Hepatocyte (in vitro differentiated cells): ENCODE data around the gene OSBPL6. TPM values are rescaled to one million over a fixed set of nuclear protein-coding genes. Genes with fewer than 3 reads are reported as not detected.

Experiments
- DNase-seq: peaks from one replicate; pipeline ENCODE4 v3.0.0-alpha.2; 2016; ENCODE audit warnings: low spot score
- H2AFZ ChIP-seq: fragments of 200-600 bp; sonication (generic); 2 replicates; pipeline ENCODE4 v1.6.0; 2016; ENCODE audit warnings: antibody characterized with exemption, mild to moderate bottlenecking
- H3K27ac ChIP-seq: fragments of 200-600 bp; sonication (generic); 2 replicates; pipeline ENCODE4 v1.5.1; 2016; ENCODE audit warnings: mild to moderate bottlenecking
- H3K27me3 ChIP-seq: fragments of 200-600 bp; sonication (generic); 2 replicates; pipeline ENCODE4 v1.6.1; 2016
- H3K36me3 ChIP-seq: fragments of 200-600 bp; sonication (generic); replicated peaks from 2 replicates; pipeline ENCODE4 v1.5.1; 2016; ENCODE audit warnings: low read depth; ENCODE audit not compliant: insufficient read depth
- H3K4me1 ChIP-seq: fragments of 200-600 bp; sonication (generic); 2 replicates; pipeline ENCODE4 v1.5.1; 2016; ENCODE audit warnings: mild to moderate bottlenecking, moderate library complexity; ENCODE audit not compliant: insufficient read depth
- H3K4me2 ChIP-seq: fragments of 200-600 bp; sonication (generic); 2 replicates; pipeline ENCODE4 v1.6.0; 2016
- H3K4me3 ChIP-seq: fragments of 200-600 bp; sonication (generic); 2 replicates; pipeline ENCODE4 v1.5.1; 2016; ENCODE audit warnings: mild to moderate bottlenecking
- H3K79me2 ChIP-seq: fragments of 200-600 bp; sonication (generic); 2 replicates; pipeline ENCODE4 v1.6.0; 2017; ENCODE audit warnings: mild to moderate bottlenecking
- H3K9me2 ChIP-seq: fragments of 200-600 bp; sonication (generic); replicated peaks from 2 replicates; pipeline ENCODE4 v1.6.0; 2017; ENCODE audit warnings: mild to moderate bottlenecking; ENCODE audit not compliant: insufficient read depth
- H3K9me3 ChIP-seq: fragments of 200-600 bp; sonication (generic); 2 replicates; pipeline ENCODE4 v1.5.1; 2016; ENCODE audit warnings: low read depth, mild to moderate bottlenecking
- H4K20me1 ChIP-seq: fragments of 200-600 bp; sonication (generic); 2 replicates; pipeline ENCODE4 v1.6.0; 2016; ENCODE audit warnings: mild to moderate bottlenecking; ENCODE audit not compliant: insufficient read depth, poor library complexity, severe bottlenecking
- EZH2 ChIP-seq: fragments of 200-600 bp; sonication (generic); IDR thresholded peaks from 2 replicates; pipeline ENCODE4 v1.6.1; 2016; ENCODE audit warnings: antibody characterized with exemption, mild to moderate bottlenecking, borderline replicate concordance
- EZH2phosphoT487 ChIP-seq: fragments of 200-600 bp; sonication (generic); IDR thresholded peaks from one replicate; pipeline ENCODE4 v1.6.1; 2018; ENCODE audit warnings: antibody characterized with exemption, mild to moderate bottlenecking, low read depth, moderate library complexity; ENCODE audit not compliant: unreplicated experiment, severe bottlenecking
- WGBS: methylation state at CpG from one replicate; pipeline ENCODE4 v1.1.6; 2016; ENCODE audit warnings: low lambda C conversion rate; ENCODE audit errors: missing lambda C conversion rate; 5-methylcytosine and 5-hydroxymethylcytosine counted together
- polyA plus RNA-seq: library from polyadenylated mRNA; unstranded; fragments of >200 nt; fragmentation: Nextera tagmentation; extraction: Ambion mirVana; gene quantifications from 2 replicates; pipeline ENCODE4 v1.2.1, GENCODE V29; 2016
- total RNA-seq: library from RNA; depleted of rRNA; stranded (reverse); fragments of >200 nt; gene quantifications from 2 replicates; pipeline ENCODE4 v1.2.3, GENCODE V29; 2014
- TF ChIP-seq, protein P1 (sequence below): fragments of 200-600 bp; sonication (generic); IDR thresholded peaks from 2 replicates; pipeline ENCODE4 v1.5.1; 2016; ENCODE audit warnings: antibody characterized with exemption, mild to moderate bottlenecking; ENCODE audit not compliant: poor library complexity

Gene OSBPL6
- total and polyA plus RNA-seq, 2 experiments from 2014 or later: 2.5 to 3.0 TPM

GRCh38 chr2:178448968-178449661, 254.8 kb downstream of the OSBPL6 start:
- H4K20me1 ChIP-seq: peaks cover 21% of the 10 kb centered on the region
- H3K9me3 ChIP-seq: no peaks in the 10 kb centered on the region
- DNase-seq: no peak
- H3K27ac ChIP-seq: peak overlapping the region; percentile 99
- H3K27me3 ChIP-seq: no peaks in the 10 kb centered on the region
- H3K4me1 ChIP-seq: peaks cover 16% of the 10 kb centered on the region
- peaks cover 39% of the 10 kb centered on the region for H3K79me2 ChIP-seq
- peak overlapping the region; percentile 92 for H3K4me2 ChIP-seq
- no peaks in the 10 kb centered on the region for H3K9me2 ChIP-seq
- H3K4me3 ChIP-seq: peak overlapping the region; percentile 66
- TF ChIP-seq, protein P1, sequence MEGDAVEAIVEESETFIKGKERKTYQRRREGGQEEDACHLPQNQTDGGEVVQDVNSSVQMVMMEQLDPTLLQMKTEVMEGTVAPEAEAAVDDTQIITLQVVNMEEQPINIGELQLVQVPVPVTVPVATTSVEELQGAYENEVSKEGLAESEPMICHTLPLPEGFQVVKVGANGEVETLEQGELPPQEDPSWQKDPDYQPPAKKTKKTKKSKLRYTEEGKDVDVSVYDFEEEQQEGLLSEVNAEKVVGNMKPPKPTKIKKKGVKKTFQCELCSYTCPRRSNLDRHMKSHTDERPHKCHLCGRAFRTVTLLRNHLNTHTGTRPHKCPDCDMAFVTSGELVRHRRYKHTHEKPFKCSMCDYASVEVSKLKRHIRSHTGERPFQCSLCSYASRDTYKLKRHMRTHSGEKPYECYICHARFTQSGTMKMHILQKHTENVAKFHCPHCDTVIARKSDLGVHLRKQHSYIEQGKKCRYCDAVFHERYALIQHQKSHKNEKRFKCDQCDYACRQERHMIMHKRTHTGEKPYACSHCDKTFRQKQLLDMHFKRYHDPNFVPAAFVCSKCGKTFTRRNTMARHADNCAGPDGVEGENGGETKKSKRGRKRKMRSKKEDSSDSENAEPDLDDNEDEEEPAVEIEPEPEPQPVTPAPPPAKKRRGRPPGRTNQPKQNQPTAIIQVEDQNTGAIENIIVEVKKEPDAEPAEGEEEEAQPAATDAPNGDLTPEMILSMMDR: no peak
- TF ChIP-seq EZH2 (no peak), EZH2phosphoT487 (no peak)
- H2AFZ ChIP-seq: no peak overlapping the region
- H3K36me3 ChIP-seq: no peaks in the 10 kb centered on the region
- 79% methylated on average over 4 of the region's 4 CpGs for WGBS

DNA sequence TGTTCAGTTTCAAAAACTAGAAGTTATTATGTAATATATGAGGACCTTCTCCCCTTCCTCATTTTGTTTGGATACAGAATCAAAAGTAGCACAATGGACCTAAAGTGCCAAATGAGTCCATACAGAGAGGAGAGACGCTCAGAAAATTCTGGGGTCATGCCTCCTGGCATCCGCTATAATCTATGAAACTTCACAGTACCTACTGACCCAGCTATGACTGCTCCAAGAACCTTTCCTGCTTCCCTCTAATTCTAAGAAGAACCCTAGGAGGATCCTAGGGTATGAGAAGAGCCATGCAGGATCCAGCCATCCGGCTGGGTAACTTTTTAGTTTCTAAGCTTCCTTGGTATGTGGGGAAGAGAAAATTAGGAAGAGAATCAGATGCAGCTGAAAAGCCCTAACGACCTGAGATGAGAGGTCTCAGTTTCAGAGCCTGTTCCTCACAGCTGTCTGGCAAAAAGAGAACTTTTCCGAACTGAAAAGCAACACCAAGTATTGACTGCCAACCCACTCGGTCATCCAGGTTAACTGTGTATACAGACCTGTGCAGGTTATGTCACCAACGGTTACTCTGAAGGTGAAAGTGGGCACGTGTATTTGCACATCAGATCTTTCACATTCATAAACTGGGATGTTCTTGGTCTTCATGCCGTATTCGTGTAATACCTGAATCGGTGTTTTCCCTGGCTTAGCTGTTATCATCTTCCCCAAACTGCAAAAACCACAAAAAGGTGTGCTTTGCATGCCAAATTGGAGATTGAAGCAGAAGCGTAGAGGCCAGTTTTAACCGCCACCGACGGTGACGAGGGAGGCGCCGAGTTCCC, 255.6 kb downstream of the OSBPL6 start:
- Histone ChIP-seq H3K36me3 (no peaks in the 10 kb centered on the region), H2AFZ (peak overlapping the region; percentile 55), H3K4me1 (peaks cover 16% of the 10 kb centered on the region), H3K79me2 (peaks cover 39% of the 10 kb centered on the region), H3K4me2 (peak overlapping the region; percentile 92), H3K27me3 (no peaks in the 10 kb centered on the region), H3K4me3 (peak overlapping the region; percentile 66), H3K9me3 (no peaks in the 10 kb centered on the region), H3K27ac (peak overlapping the region; percentile 99), H3K9me2 (no peaks in the 10 kb centered on the region), H4K20me1 (peaks cover 21% of the 10 kb centered on the region)
- peak; percentile 37 for DNase-seq
- WGBS: 13% methylated on average over 18 of the region's 18 CpGs
- TF ChIP-seq EZH2phosphoT487 (no peak), EZH2 (no peak)
- TF ChIP-seq, protein P1: no peak

GRCh38 chr2:178450524-178450773, 256.1 kb downstream of the OSBPL6 start:
- under 1% methylated on average over 21 of the region's 25 CpGs for WGBS

More at GRCh38 chr2:178450524-178450773, 256.1 kb downstream of the OSBPL6 start:
- Histone ChIP-seq H3K27me3 (no peaks in the 10 kb centered on the region), H3K9me3 (no peaks in the 10 kb centered on the region), H3K4me1 (peaks cover 16% of the 10 kb centered on the region), H3K9me2 (no peaks in the 10 kb centered on the region), H3K4me2 (peak overlapping the region; percentile 92), H3K36me3 (no peaks in the 10 kb centered on the region), H4K20me1 (peaks cover 21% of the 10 kb centered on the region), H2AFZ (peak overlapping the region; percentile 55), H3K4me3 (peak overlapping the region; percentile 66), H3K79me2 (peaks cover 39% of the 10 kb centered on the region), H3K27ac (peak overlapping the region; percentile 99)
- TF ChIP-seq EZH2: no peak
- TF ChIP-seq, protein P1: no peak
- no peak for TF ChIP-seq EZH2phosphoT487
- DNase-seq: no peak
